GM19099 (cell line): ENCODE measurements around the gene PGM1.

Experiments
- POLR2A ChIP-seq: IDR thresholded peaks from 3 replicates; pipeline ENCODE4 v1.6.1; 2011; ENCODE audit warnings: low read depth; ENCODE audit not compliant: insufficient read length; ENCODE audit errors: extremely low read depth

PGM1 gene

GRCh38 chr1:63621698-63622097 is 28.5 kb downstream of the PGM1 start:
- TF ChIP-seq POLR2A: no peak

DNA sequence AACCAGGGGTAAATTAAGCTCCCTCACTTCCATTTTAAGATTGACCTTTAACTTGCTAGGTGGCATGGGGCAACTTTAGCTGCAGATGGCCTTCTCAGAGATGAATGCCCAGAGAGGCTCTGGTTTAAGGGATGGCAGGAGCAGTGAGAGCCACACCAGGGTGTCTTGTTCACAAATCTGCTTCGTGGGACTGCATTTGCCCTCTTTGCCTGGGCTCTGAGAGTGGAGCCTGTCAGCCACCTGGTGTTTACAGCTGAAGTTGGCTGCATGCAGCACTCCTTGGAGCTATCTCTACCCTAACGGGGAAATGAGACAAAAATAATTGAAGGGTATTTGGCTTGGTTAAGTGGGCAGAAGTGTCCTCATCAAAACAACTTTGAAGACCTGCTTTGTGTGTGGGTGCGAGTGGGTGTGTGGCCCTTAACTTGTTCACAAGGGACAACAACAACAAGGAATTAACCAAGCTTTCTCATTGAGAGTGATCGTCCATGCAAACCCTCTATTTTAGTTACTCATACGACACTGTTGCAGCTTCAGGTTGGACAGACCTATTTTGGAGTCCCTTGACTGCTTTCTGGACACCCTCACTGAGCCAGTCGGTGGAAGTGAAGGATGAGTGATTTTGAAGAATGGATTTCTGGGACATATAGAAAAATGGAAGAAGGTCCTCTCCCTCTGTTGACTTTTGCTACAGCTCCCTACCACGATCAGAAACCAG is 29.8 kb downstream of the PGM1 start:
- TF ChIP-seq POLR2A: no peak

- no peak for TF ChIP-seq POLR2A
Measured at GRCh38 chr1:63623952-63624351, 30.7 kb downstream of the PGM1 start.

- no peak for TF ChIP-seq POLR2A
Measured at GRCh38 chr1:63624911-63625310, 31.7 kb downstream of the PGM1 start.

DNA sequence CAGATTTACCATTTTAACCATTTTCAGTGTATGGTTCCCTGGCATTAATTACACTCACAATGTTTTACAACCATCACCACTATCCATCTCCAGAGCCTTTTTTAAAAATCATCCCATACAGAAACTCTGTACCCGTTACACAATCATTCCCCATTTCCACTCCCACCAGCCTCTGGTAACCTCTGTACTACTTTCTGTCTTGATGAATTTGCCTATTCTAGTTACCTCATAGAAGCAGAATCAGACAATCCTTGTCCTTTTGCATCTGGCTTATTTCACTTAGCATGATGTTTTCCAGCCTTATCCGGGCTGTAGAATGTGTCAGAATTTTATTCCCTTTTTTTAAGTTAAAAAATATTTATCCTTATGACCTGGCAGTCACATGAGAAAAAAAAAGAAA is 33.0 kb downstream of the PGM1 start:
- no peak for TF ChIP-seq POLR2A

GRCh38 chr1:63628607-63629006 is 35.4 kb downstream of the PGM1 start:
- TF ChIP-seq POLR2A: no peak

DNA sequence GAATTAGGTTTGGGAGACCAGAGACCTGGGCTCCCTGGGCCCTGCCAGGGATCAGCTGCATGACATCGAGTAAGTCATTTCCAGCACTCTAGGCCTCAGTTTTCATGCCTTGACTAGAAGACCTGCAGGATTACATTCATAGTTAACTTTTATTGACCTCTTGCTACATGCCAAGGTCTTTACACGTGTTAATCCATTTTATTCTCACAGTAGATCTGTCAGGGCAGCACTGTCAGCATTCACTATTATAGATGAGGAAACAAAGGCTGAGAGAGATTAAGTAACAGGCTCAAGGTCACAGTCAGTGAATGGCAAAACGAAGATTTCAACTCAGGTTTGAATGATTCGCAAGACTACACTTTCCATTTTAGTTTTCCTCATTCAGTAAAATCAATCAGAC is 37.0 kb downstream of the PGM1 start:
- TF ChIP-seq POLR2A: no peak

DNA sequence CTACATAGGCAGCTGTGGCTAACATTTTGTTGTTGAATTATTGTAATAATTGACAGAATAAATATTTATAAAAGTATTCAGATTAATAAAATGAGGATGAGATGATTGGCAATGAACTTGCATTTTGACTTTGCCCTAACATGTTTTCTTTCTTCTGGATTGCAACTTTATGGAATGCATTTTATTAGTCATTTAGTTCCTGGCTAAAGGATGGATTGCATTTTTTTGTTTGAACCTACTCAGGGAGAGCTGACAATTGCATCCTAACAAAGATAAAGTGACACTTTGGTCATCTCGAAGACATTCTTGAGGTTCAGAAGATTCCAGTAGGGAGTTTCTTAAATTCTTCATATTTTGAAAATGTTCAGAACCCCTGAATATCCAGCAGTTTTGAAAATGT is 37.5 kb downstream of the PGM1 start:
- no peak for TF ChIP-seq POLR2A

DNA sequence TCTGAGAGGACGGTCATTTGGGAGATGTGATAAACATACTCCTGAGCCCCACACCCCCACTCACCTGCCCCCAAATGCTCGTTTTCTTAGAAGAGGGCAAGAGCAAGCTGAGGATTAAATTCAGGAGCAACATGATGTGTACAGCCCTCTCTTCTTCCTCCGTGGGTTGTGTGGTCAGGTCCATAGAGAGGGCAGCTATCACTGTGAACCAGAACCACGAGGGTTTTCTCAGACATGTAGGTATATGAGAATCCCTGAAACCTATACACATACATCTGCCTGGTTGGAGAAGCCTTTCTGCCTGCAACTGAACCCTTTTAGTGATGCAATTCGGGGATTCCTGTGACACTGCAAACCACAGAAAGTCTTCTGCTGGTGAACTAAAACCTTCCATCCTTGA is 38.9 kb downstream of the PGM1 start:
- no peak for TF ChIP-seq POLR2A

GRCh38 chr1:63633281-63633680 is 40.1 kb downstream of the PGM1 start:
- TF ChIP-seq POLR2A: no peak

DNA sequence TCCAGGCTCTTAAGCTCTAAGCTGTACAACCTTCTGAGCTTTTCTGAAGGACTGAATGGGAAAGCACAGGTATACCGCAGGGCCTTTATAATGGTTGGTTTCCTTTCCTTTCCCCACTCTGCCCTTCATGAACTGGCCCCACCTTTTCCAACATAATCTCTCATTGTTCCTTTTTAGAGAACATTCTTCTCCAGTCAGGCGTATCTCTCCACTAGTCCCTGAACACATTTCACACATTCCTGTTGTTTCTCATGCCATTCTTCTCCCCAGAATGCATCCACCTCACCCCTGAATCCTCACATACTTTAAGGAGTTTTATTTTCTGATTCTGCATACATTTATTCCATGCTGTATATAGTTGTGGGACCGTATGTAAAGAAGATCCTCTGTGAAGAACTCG is 41.3 kb downstream of the PGM1 start:
- no peak for TF ChIP-seq POLR2A

DNA sequence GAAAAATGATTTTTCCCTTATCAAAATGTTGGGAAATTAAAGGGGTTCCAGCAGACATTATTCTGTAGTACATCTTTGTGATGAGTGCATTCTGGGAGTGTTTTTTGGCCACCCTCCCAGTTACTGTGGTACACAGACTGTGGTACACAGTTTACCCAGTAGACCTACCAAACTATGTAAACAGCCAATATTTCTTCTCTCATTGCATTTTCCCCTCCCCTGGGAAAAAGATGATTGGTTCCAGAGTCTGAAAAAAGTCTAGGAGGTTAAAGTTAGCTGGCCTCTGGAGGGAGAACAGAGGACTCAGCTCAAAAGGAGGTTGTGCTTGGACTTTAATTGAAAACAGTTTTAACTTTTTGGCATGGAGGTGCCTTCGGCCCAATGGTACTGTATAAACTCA is 42.5 kb downstream of the PGM1 start:
- TF ChIP-seq POLR2A: no peak

- TF ChIP-seq POLR2A: no peak
Measured at GRCh38 chr1:63636192-63637105, 43.2 kb downstream of the PGM1 start.

- TF ChIP-seq POLR2A: no peak
Measured at GRCh38 chr1:63638471-63638870, 45.3 kb downstream of the PGM1 start.

- TF ChIP-seq POLR2A: no peak
Measured at GRCh38 chr1:63638875-63639274, 45.7 kb downstream of the PGM1 start.
